Lower lobe of right lung (tissue), 2 donors: ENCODE measurements around the gene RGP1. TPM values are rescaled to one million over a fixed set of nuclear protein-coding genes. Genes with fewer than 3 reads are reported as not detected.

ENCODE experiments used
- ATAC-seq, 2 donors: fragments of 200-7000 bp; cut with Tn5 transposase; one replicate each; pipeline ENCODE4 v1.9.1; 2020 to 2022; ENCODE audit warnings: mild to moderate bottlenecking in 2 of 2, moderate library complexity in 2 of 2
- DNase-seq: peaks from one replicate; pipeline ENCODE4 v3.0.0-alpha.2; 2020
- H3K27ac ChIP-seq: fragments of 200-600 bp; one replicate; pipeline ENCODE4 v1.8.0; 2022
- H3K27me3 ChIP-seq: fragments of 200-600 bp; one replicate; pipeline ENCODE4 v1.8.0; 2022; ENCODE audit warnings: low read depth
- H3K36me3 ChIP-seq: fragments of 200-600 bp; one replicate; pipeline ENCODE4 v1.8.0; 2022; ENCODE audit warnings: mild to moderate bottlenecking
- H3K4me1 ChIP-seq: fragments of 200-600 bp; one replicate; pipeline ENCODE4 v1.8.0; 2022
- H3K4me3 ChIP-seq: fragments of 200-600 bp; one replicate; pipeline ENCODE4 v1.8.0; 2022; ENCODE audit warnings: mild to moderate bottlenecking
- H3K9me3 ChIP-seq: fragments of 200-600 bp; one replicate; pipeline ENCODE4 v1.8.0; 2022
- CTCF ChIP-seq: fragments of 200-600 bp; IDR thresholded peaks from one replicate; pipeline ENCODE4 v1.8.0; 2022; ENCODE audit warnings: antibody characterized with exemption, mild to moderate bottlenecking
- intact Hi-C: fragments of 100-400 bp; cut with DNase I; formaldehyde crosslinking; loops from one replicate; pipeline ENCODE4 v1.11.0; 2022
- total RNA-seq: library from RNA; stranded (reverse); fragmentation: NEBNext Ultra II Directional; extraction: Animal tissue kit (Norgen Biotek cat#: 25700); gene quantifications from one replicate; pipeline ENCODE4 v1.2.1, GENCODE V29; 2021
- donor health status: DM: no; HTN: yes; CAD: no; lungs with severe emphysema.

RGP1 gene
- total RNA-seq, 1 donor from 2014 or later, result 29.6 TPM

GRCh38 chr9:35732800-35733541 is 16.1 kb upstream of the RGP1 start:
- DNase-seq (no peak), ATAC-seq (peak in 1 of 2 donors; percentile 2)
- intact Hi-C loops, result no loop called here

GRCh38 chr9:35734096-35734495 is 15.0 kb upstream of the RGP1 start:
- H3K27me3 ChIP-seq, result no peaks in the 10 kb centered on the region
- ATAC-seq (no peak), DNase-seq (no peak)
- no peak for TF ChIP-seq CTCF
- peaks cover 51% of the 10 kb centered on the region for H3K36me3 ChIP-seq
- peaks cover 38% of the 10 kb centered on the region for H3K4me1 ChIP-seq
- H3K27ac ChIP-seq, result no peak overlapping the region
- no peaks in the 10 kb centered on the region for H3K9me3 ChIP-seq
- intact Hi-C loops, result no loop called here
- no peak overlapping the region for H3K4me3 ChIP-seq

More at GRCh38 chr9:35732800-35733541, 16.1 kb upstream of the RGP1 start:
- Histone ChIP-seq H3K27me3 (no peaks in the 10 kb centered on the region), H3K4me1 (peaks cover 50% of the 10 kb centered on the region), H3K9me3 (no peaks in the 10 kb centered on the region), H3K4me3 (peak overlapping the region; percentile 84), H3K27ac (peak overlapping the region; percentile 97), H3K36me3 (peaks cover 39% of the 10 kb centered on the region)
- no peak for TF ChIP-seq CTCF

GRCh38 chr9:35736201-35736633 is 12.9 kb upstream of the RGP1 start:
- H3K9me3 ChIP-seq, result no peaks in the 10 kb centered on the region
- intact Hi-C loops, result no loop called here
- H3K36me3 ChIP-seq, result peaks cover 72% of the 10 kb centered on the region
- peaks cover 18% of the 10 kb centered on the region for H3K4me1 ChIP-seq
- TF ChIP-seq CTCF, result peak; percentile 73
- no peak overlapping the region for H3K4me3 ChIP-seq
- ATAC-seq (no peak), DNase-seq (peak; percentile 64)
- H3K27ac ChIP-seq, result peak overlapping the region; percentile 38
- H3K27me3 ChIP-seq, result no peaks in the 10 kb centered on the region

GRCh38 chr9:35737143-35737542 is 11.9 kb upstream of the RGP1 start:
- no peak overlapping the region for H3K27ac ChIP-seq
- no peak for TF ChIP-seq CTCF
- intact Hi-C loops, result no loop called here
- no peaks in the 10 kb centered on the region for H3K27me3 ChIP-seq
- no peak for DNase-seq
- ATAC-seq, result no peak
- H3K4me3 ChIP-seq, result no peak overlapping the region
- no peaks in the 10 kb centered on the region for H3K9me3 ChIP-seq
- H3K36me3 ChIP-seq, result peaks cover 81% of the 10 kb centered on the region
- peaks cover 18% of the 10 kb centered on the region for H3K4me1 ChIP-seq

GRCh38 chr9:35738186-35738585 is 10.9 kb upstream of the RGP1 start:
- DNase-seq (no peak), ATAC-seq (no peak)
- intact Hi-C loops, result no loop called here
- Histone ChIP-seq H3K27me3 (no peaks in the 10 kb centered on the region), H3K4me3 (no peak overlapping the region), H3K27ac (no peak overlapping the region), H3K36me3 (peaks cover 91% of the 10 kb centered on the region), H3K9me3 (no peaks in the 10 kb centered on the region), H3K4me1 (peaks cover 15% of the 10 kb centered on the region)
- no peak for TF ChIP-seq CTCF
